ENCODE data around the gene UNC93A.
"Not testable (repeated sequence)": the region's sequence is repeated elsewhere in the genome, so short reads cannot be mapped to it uniquely, and the experiment has no call there.

DNA sequence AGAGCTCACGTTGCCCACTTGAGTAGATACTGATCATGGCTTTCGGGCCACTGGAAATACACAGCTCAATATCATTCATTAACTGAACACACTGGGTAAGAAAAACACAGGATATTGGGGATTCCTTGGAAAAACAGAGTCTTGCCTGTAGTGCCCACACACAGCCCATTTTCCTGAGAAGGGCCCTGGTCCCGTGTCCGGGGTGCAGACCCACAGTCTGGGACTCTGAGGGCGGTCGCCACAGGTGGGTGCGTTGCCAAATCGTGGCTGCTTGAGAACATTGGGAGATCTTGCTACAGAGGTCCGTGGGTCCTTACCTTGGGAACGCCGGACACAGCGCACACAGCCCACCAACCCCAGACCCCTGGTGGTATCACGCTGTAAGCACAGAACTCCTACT is 6.5 kb upstream of the UNC93A start:
- TF ChIP-seq, protein P1, sequence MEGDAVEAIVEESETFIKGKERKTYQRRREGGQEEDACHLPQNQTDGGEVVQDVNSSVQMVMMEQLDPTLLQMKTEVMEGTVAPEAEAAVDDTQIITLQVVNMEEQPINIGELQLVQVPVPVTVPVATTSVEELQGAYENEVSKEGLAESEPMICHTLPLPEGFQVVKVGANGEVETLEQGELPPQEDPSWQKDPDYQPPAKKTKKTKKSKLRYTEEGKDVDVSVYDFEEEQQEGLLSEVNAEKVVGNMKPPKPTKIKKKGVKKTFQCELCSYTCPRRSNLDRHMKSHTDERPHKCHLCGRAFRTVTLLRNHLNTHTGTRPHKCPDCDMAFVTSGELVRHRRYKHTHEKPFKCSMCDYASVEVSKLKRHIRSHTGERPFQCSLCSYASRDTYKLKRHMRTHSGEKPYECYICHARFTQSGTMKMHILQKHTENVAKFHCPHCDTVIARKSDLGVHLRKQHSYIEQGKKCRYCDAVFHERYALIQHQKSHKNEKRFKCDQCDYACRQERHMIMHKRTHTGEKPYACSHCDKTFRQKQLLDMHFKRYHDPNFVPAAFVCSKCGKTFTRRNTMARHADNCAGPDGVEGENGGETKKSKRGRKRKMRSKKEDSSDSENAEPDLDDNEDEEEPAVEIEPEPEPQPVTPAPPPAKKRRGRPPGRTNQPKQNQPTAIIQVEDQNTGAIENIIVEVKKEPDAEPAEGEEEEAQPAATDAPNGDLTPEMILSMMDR (IDR thresholded peaks at IDR 0.05), result not testable (repeated sequence)
- TF ChIP-seq POLR2A (IDR thresholded peaks at IDR 0.05), result not testable (repeated sequence)

Data from upper lobe of left lung (tissue), 4 donors.